H9 (cell line): Measurements from ENCODE around the gene TIMM13. TPM values are rescaled to one million over a fixed set of nuclear protein-coding genes. Genes with fewer than 3 reads are reported as not detected.

Experiments used
- DNase-seq: peaks from one replicate; pipeline ENCODE4 v3.0.0-alpha.2; 2017
- H2AFZ ChIP-seq: one replicate; pipeline ENCODE4 v1.6.1; 2013; ENCODE audit warnings: mild to moderate bottlenecking, low read length, control low read depth, moderate library complexity
- H2AK5ac ChIP-seq: 2 replicates; pipeline ENCODE4 v1.6.1; 2013; ENCODE audit warnings: low read length, control low read depth, mixed read lengths; ENCODE audit not compliant: insufficient read length
- H2BK120ac ChIP-seq: one replicate; pipeline ENCODE4 v1.6.1; 2013; ENCODE audit warnings: low read depth, mild to moderate bottlenecking, low read length, control low read depth, inconsistent platforms; ENCODE audit not compliant: poor library complexity, severe bottlenecking
- H2BK12ac ChIP-seq: 2 replicates; pipeline ENCODE4 v1.6.1; 2013; ENCODE audit warnings: low read length, control low read depth, mixed read lengths, low read depth; ENCODE audit not compliant: insufficient read length
- H2BK15ac ChIP-seq: 2 replicates; pipeline ENCODE4 v1.6.1; 2013; ENCODE audit warnings: low read depth, low read length, control low read depth
- H2BK20ac ChIP-seq: one replicate; pipeline ENCODE4 v1.6.1; 2013; ENCODE audit warnings: low read depth, mild to moderate bottlenecking, low read length, control low read depth, inconsistent platforms; ENCODE audit not compliant: poor library complexity, severe bottlenecking
- H2BK5ac ChIP-seq: 2 replicates; pipeline ENCODE4 v1.6.1; 2013; ENCODE audit warnings: low read length, control low read depth, mixed read lengths; ENCODE audit not compliant: insufficient read length
- H3K14ac ChIP-seq: 2 replicates; pipeline ENCODE4 v1.6.1; 2013; ENCODE audit warnings: low read length, control low read depth; ENCODE audit not compliant: insufficient read depth
- H3K18ac ChIP-seq: 2 replicates; pipeline ENCODE4 v1.6.1; 2013; ENCODE audit warnings: low read depth, mild to moderate bottlenecking, mixed read lengths, low read length, control low read depth; ENCODE audit not compliant: insufficient read length
- H3K23ac ChIP-seq: 2 replicates; pipeline ENCODE4 v1.6.1; 2013; ENCODE audit warnings: low read length, control low read depth, mixed read lengths, low read depth; ENCODE audit not compliant: insufficient read length
- H3K23me2 ChIP-seq: 2 replicates; pipeline ENCODE4 v1.6.1; 2013; ENCODE audit warnings: low read depth, mild to moderate bottlenecking, mixed read lengths, low read length, control low read depth; ENCODE audit not compliant: insufficient read length, poor library complexity, severe bottlenecking
- H3K27ac ChIP-seq: 2 replicates; pipeline ENCODE4 v1.5.1; 2013; ENCODE audit warnings: low read length, control low read depth, mixed read lengths, low read depth; ENCODE audit not compliant: insufficient read length
- H3K27me3 ChIP-seq: 2 replicates; pipeline ENCODE4 v1.6.1; 2013; ENCODE audit warnings: low read length, control low read depth, inconsistent platforms; ENCODE audit not compliant: insufficient read depth
- H3K4ac ChIP-seq: 2 replicates; pipeline ENCODE4 v1.6.1; 2013; ENCODE audit warnings: low read depth, mild to moderate bottlenecking, control low read depth, inconsistent platforms, low read length, moderate library complexity
- H3K4me1 ChIP-seq: 2 replicates; pipeline ENCODE4 v1.6.1; 2013; ENCODE audit warnings: low read length, control low read depth, inconsistent platforms; ENCODE audit not compliant: insufficient read depth
- H3K4me2 ChIP-seq: 2 replicates; pipeline ENCODE4 v1.6.1; 2013; ENCODE audit warnings: low read length, control low read depth, mixed read lengths; ENCODE audit not compliant: insufficient read length, insufficient read depth
- H3K56ac ChIP-seq: 2 replicates; pipeline ENCODE4 v1.6.1; 2013; ENCODE audit warnings: low read depth, mild to moderate bottlenecking, mixed read lengths, low read length, control low read depth; ENCODE audit not compliant: insufficient read length
- H3K79me1 ChIP-seq: 2 replicates; pipeline ENCODE4 v1.6.1; 2013; ENCODE audit warnings: low read depth, mild to moderate bottlenecking, moderate library complexity, low read length, control low read depth, inconsistent platforms; ENCODE audit not compliant: insufficient read depth, poor library complexity, severe bottlenecking
- H3K79me2 ChIP-seq: 2 replicates; pipeline ENCODE4 v1.6.1; 2013; ENCODE audit warnings: low read length, control low read depth, inconsistent platforms; ENCODE audit not compliant: insufficient read depth
- H3K9ac ChIP-seq: 2 replicates; pipeline ENCODE4 v1.6.1; 2013; ENCODE audit warnings: low read length, control low read depth, mixed read lengths; ENCODE audit not compliant: insufficient read length; ENCODE audit errors: extremely low read depth
- H3K9me3 ChIP-seq: one replicate; pipeline ENCODE4 v1.6.1; 2013; ENCODE audit warnings: low read depth, low read length, inconsistent platforms; ENCODE audit not compliant: control insufficient read depth
- H3T11ph ChIP-seq: one replicate; pipeline ENCODE4 v1.6.1; 2013; ENCODE audit warnings: mild to moderate bottlenecking, low read length, control low read depth, inconsistent platforms
- H4K20me1 ChIP-seq: one replicate; pipeline ENCODE4 v1.6.1; 2013; ENCODE audit not compliant: control insufficient read depth, insufficient read length, insufficient read depth
- H4K5ac ChIP-seq: 2 replicates; pipeline ENCODE4 v1.6.1; 2013; ENCODE audit warnings: low read depth, mild to moderate bottlenecking, mixed read lengths, low read length, control low read depth; ENCODE audit not compliant: insufficient read length
- H4K8ac ChIP-seq: replicated peaks from 2 replicates; pipeline ENCODE4 v1.6.1; 2013; ENCODE audit warnings: low read length, control low read depth, mixed read lengths, low read depth; ENCODE audit not compliant: insufficient read length
- H4K91ac ChIP-seq: 2 replicates; pipeline ENCODE4 v1.6.1; 2013; ENCODE audit warnings: low read depth, mild to moderate bottlenecking, moderate library complexity, mixed read lengths, low read length, control low read depth; ENCODE audit not compliant: insufficient read length
- H3K27ac Mint-ChIP-seq, 3 experiments: 2 replicates in 2 of 3; 3 replicates in 1 of 3; pipeline ENCODE4 v1.8.0; 2020 to 2021; ENCODE audit warnings: mixed read lengths in 3 of 3, mild to moderate bottlenecking in 1 of 3, moderate library complexity in 1 of 3
- H3K27me3 Mint-ChIP-seq: 2 replicates; pipeline ENCODE4 v1.8.0; 2021; ENCODE audit warnings: low read depth, mild to moderate bottlenecking, moderate library complexity, mixed read lengths
- H3K36me3 Mint-ChIP-seq, 3 experiments: 2 replicates in 2 of 3; 3 replicates in 1 of 3; pipeline ENCODE4 v1.8.0; 2020 to 2021; ENCODE audit warnings: low read depth in 3 of 3, mixed read lengths in 3 of 3; ENCODE audit not compliant: insufficient read depth in 1 of 3
- H3K4me1 Mint-ChIP-seq, 2 experiments: 2 replicates each; pipeline ENCODE4 v1.8.0; 2020; ENCODE audit warnings: mixed read lengths in 2 of 2
- H3K4me3 Mint-ChIP-seq, 2 experiments: 2 replicates in 1 of 2; 3 replicates in 1 of 2; pipeline ENCODE4 v1.8.0; 2020 to 2021; ENCODE audit warnings: mild to moderate bottlenecking in 2 of 2, mixed read lengths in 2 of 2, moderate library complexity in 1 of 2
- H3K9me3 Mint-ChIP-seq, 2 experiments: 2 replicates in 1 of 2; 3 replicates in 1 of 2; pipeline ENCODE4 v1.8.0; 2020; ENCODE audit warnings: mild to moderate bottlenecking in 2 of 2, mixed read lengths in 2 of 2, moderate library complexity in 1 of 2
- WGBS: extraction: QIAGEN DNeasy Blood & Tissue Kit; methylation state at CpG from one replicate; pipeline ENCODE4 v1.1.7; 2013; ENCODE audit warnings: missing lambda C conversion rate, low lambda C conversion rate, mixed read lengths; ENCODE audit not compliant: insufficient read length; ENCODE audit errors: extremely low coverage; 5-methylcytosine and 5-hydroxymethylcytosine counted together
- total RNA-seq: library from RNA; stranded (reverse); gene quantifications from 2 replicates; pipeline ENCODE4 v1.2.1, GENCODE V29; 2021
- TF ChIP-seq, protein P1 (sequence below): fragments of 200-600 bp; sonication (generic); conservative IDR thresholded peaks from 3 replicates; pipeline ENCODE4 v1.8.0; 2021; ENCODE audit warnings: antibody characterized with exemption, mild to moderate bottlenecking

The TIMM13 gene
- total RNA-seq, 1 experiment from 2014 or later, result 214 TPM

DNA sequence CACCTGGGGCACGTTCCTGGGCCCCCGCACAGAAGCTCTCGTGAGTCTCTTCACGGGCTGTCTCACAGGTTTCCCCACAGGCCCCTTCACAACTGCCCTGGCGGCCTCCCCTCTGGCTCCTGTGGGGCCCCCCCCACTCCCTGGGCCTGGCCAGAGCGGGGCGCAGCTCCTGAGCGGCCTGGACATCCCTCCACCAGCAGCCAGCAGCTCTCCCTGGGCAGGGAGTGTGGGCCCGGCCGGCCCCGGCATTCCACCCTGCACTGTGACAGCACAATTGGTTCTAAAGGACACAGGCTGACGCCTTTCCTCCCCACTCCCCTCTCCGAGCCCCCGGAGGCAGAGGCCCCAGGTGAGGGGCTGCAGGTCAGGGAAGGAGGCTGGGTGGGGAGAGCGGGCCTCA, 9.5 kb upstream of the TIMM13 start:
- Histone ChIP-seq H3K18ac (no peak overlapping the region), H4K20me1 (no peaks in the 10 kb centered on the region), H3K56ac (no peak overlapping the region), H2BK15ac (no peak overlapping the region), H4K8ac (no peak overlapping the region), H2AFZ (no peak overlapping the region), H3T11ph (no peak overlapping the region), H2BK20ac (no peak overlapping the region), H3K9ac (no peak overlapping the region), H2BK12ac (no peak overlapping the region), H2BK120ac (no peak overlapping the region), H4K91ac (no peak overlapping the region), H2AK5ac (no peak overlapping the region), H3K23ac (no peak overlapping the region), H3K4me1 (no peaks in the 10 kb centered on the region), H3K79me1 (no peaks in the 10 kb centered on the region), H3K27me3 (no peaks in the 10 kb centered on the region), H4K5ac (no peak overlapping the region), H3K79me2 (no peaks in the 10 kb centered on the region), H3K9me3 (no peaks in the 10 kb centered on the region), H3K4ac (no peak overlapping the region), H3K27ac (no peak overlapping the region), H3K23me2 (no peaks in the 10 kb centered on the region), H2BK5ac (no peak overlapping the region), H3K14ac (no peak overlapping the region), H3K4me2 (no peak overlapping the region)
- no peak overlapping the region for H3K4me3 Mint-ChIP-seq
- no CpG with 5 or more reads among the region's 15 CpGs for WGBS
- H3K9me3 Mint-ChIP-seq, result no peaks in the 10 kb centered on the region; a peak in 1 of 5 replicates
- H3K4me1 Mint-ChIP-seq, result no peaks in the 10 kb centered on the region
- H3K27ac Mint-ChIP-seq, result no peak overlapping the region; a peak in 1 of 7 replicates
- TF ChIP-seq, protein P1, sequence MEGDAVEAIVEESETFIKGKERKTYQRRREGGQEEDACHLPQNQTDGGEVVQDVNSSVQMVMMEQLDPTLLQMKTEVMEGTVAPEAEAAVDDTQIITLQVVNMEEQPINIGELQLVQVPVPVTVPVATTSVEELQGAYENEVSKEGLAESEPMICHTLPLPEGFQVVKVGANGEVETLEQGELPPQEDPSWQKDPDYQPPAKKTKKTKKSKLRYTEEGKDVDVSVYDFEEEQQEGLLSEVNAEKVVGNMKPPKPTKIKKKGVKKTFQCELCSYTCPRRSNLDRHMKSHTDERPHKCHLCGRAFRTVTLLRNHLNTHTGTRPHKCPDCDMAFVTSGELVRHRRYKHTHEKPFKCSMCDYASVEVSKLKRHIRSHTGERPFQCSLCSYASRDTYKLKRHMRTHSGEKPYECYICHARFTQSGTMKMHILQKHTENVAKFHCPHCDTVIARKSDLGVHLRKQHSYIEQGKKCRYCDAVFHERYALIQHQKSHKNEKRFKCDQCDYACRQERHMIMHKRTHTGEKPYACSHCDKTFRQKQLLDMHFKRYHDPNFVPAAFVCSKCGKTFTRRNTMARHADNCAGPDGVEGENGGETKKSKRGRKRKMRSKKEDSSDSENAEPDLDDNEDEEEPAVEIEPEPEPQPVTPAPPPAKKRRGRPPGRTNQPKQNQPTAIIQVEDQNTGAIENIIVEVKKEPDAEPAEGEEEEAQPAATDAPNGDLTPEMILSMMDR, result no peak
- H3K36me3 Mint-ChIP-seq, result peaks cover 23 to 50% (median 49%) of the 10 kb centered on the region in 3 experiments; a peak in 6 of 7 replicates
- peaks cover 1% of the 10 kb centered on the region; the same call in 1 of the 2 replicates for H3K27me3 Mint-ChIP-seq
- DNase-seq, result no peak
